GM23338 (cell line): ENCODE results near the gene CSNK1G1. TPM values are rescaled to one million over a fixed set of nuclear protein-coding genes. Genes with fewer than 3 reads are reported as not detected.

ENCODE experiments used
- ATAC-seq: fragments of 200-7000 bp; cut with Tn5 transposase; 3 replicates; pipeline ENCODE4 v1.9.1; 2020
- DNase-seq: peaks from one replicate; pipeline ENCODE4 v3.0.0-alpha.2; 2015; ENCODE audit warnings: low spot score
- H2AFZ ChIP-seq: fragments of 200-600 bp; sonication (generic); 2 replicates; pipeline ENCODE4 v1.8.0; 2016; ENCODE audit warnings: antibody characterized with exemption, mild to moderate bottlenecking, moderate library complexity
- H3F3A ChIP-seq: fragments of 200-600 bp; sonication (generic); replicated peaks from 2 replicates; pipeline ENCODE4 v1.8.0; 2017; ENCODE audit warnings: antibody characterized with exemption, mixed run types, low read depth
- H3K27ac ChIP-seq: fragments of 200-600 bp; sonication (generic); 2 replicates; pipeline ENCODE4 v1.6.1; 2016; ENCODE audit warnings: low read depth
- H3K27me3 ChIP-seq: fragments of 200-600 bp; sonication (generic); 2 replicates; pipeline ENCODE4 v1.8.0; 2016; ENCODE audit warnings: mild to moderate bottlenecking, mixed run types, moderate library complexity; ENCODE audit not compliant: insufficient read depth
- H3K36me3 ChIP-seq: fragments of 200-600 bp; sonication (generic); 2 replicates; pipeline ENCODE4 v1.8.0; 2016; ENCODE audit warnings: mild to moderate bottlenecking; ENCODE audit not compliant: insufficient read depth
- H3K4me1 ChIP-seq: fragments of 200-600 bp; sonication (generic); 2 replicates; pipeline ENCODE4 v1.8.0; 2016; ENCODE audit warnings: mild to moderate bottlenecking, moderate library complexity; ENCODE audit not compliant: insufficient read depth
- H3K4me2 ChIP-seq: fragments of 200-600 bp; sonication (generic); 2 replicates; pipeline ENCODE4 v1.7.1; 2017; ENCODE audit warnings: mixed run types
- H3K4me3 ChIP-seq: fragments of 200-600 bp; sonication (generic); 2 replicates; pipeline ENCODE4 v1.6.1; 2016; ENCODE audit warnings: mixed run types
- H3K79me2 ChIP-seq: fragments of 200-600 bp; sonication (generic); replicated peaks from 2 replicates; pipeline ENCODE4 v1.8.0; 2017; ENCODE audit warnings: mild to moderate bottlenecking; ENCODE audit not compliant: insufficient read depth
- H3K9me2 ChIP-seq: fragments of 200-600 bp; sonication (generic); 2 replicates; pipeline ENCODE4 v1.8.0; 2017; ENCODE audit not compliant: insufficient read depth
- H4K20me1 ChIP-seq: fragments of 200-600 bp; sonication (generic); replicated peaks from 2 replicates; pipeline ENCODE4 v1.8.0; 2017; ENCODE audit warnings: mild to moderate bottlenecking; ENCODE audit not compliant: insufficient read depth
- H3K27ac Mint-ChIP-seq: 2 replicates; pipeline ENCODE4 v1.8.0; 2020; ENCODE audit warnings: inconsistent platforms, mild to moderate bottlenecking, moderate library complexity, mixed read lengths
- H3K27me3 Mint-ChIP-seq: 3 replicates; pipeline ENCODE4 v1.8.0; 2022; ENCODE audit warnings: low read depth, mild to moderate bottlenecking, moderate library complexity, mixed read lengths, inconsistent platforms; ENCODE audit not compliant: insufficient read depth, poor library complexity
- H3K36me3 Mint-ChIP-seq: 3 replicates; pipeline ENCODE4 v1.8.0; 2021; ENCODE audit warnings: low read depth, mild to moderate bottlenecking, inconsistent platforms, moderate library complexity, mixed read lengths
- H3K4me1 Mint-ChIP-seq: 3 replicates; pipeline ENCODE4 v1.8.0; 2020; ENCODE audit warnings: mild to moderate bottlenecking, inconsistent platforms, mixed read lengths
- H3K4me3 Mint-ChIP-seq: 3 replicates; pipeline ENCODE4 v1.8.0; 2021; ENCODE audit warnings: moderate library complexity, mild to moderate bottlenecking, inconsistent platforms, mixed read lengths
- H3K9me3 Mint-ChIP-seq: 3 replicates; pipeline ENCODE4 v1.8.0; 2020; ENCODE audit warnings: moderate library complexity, mild to moderate bottlenecking, inconsistent platforms, mixed read lengths
- CREB1 ChIP-seq: fragments of 250-450 bp; sonication (Bioruptor Pico); IDR thresholded peaks from 2 replicates; pipeline ENCODE4 v1.5.0; 2020; ENCODE audit warnings: low read depth, mild to moderate bottlenecking, moderate library complexity
- CTCF ChIP-seq, 2 experiments: fragments of 200-600 bp in 1 of 2; sonication (generic) in 1 of 2; conservative IDR thresholded peaks; 2 replicates each; pipeline versions ENCODE4 v1.5.1 to v1.6.1; 2016 to 2017; ENCODE audit warnings: antibody characterized with exemption in 2 of 2, low read depth in 2 of 2, mild to moderate bottlenecking in 2 of 2, moderate library complexity in 1 of 2
- EZH2 ChIP-seq: fragments of 200-600 bp; sonication (generic); IDR thresholded peaks from one replicate; pipeline ENCODE4 v1.8.0; 2017; ENCODE audit warnings: antibody characterized with exemption, mild to moderate bottlenecking, low read depth; ENCODE audit not compliant: unreplicated experiment
- EZH2phosphoT487 ChIP-seq: fragments of 200-600 bp; sonication (generic); IDR thresholded peaks from one replicate; pipeline ENCODE4 v1.8.1; 2018; ENCODE audit warnings: antibody characterized with exemption; ENCODE audit not compliant: unreplicated experiment
- JUNB ChIP-seq: IDR thresholded peaks from one replicate; pipeline ENCODE4 v1.6.1; 2016; ENCODE audit warnings: antibody characterized with exemption; ENCODE audit not compliant: unreplicated experiment
- NANOG ChIP-seq: IDR thresholded peaks from 2 replicates; pipeline ENCODE4 v1.6.1; 2016; ENCODE audit warnings: antibody characterized with exemption, borderline replicate concordance
- POLR2AphosphoS5 ChIP-seq: IDR thresholded peaks from 2 replicates; pipeline ENCODE4 v1.6.1; 2016; ENCODE audit warnings: antibody characterized with exemption, low read depth
- STAT1 ChIP-seq: IDR thresholded peaks from one replicate; pipeline ENCODE4 v1.6.1; 2016; ENCODE audit warnings: antibody characterized with exemption; ENCODE audit not compliant: unreplicated experiment
- ZNF114 ChIP-seq: fragments of 250-450 bp; sonication (Bioruptor Pico); IDR thresholded peaks from 2 replicates; pipeline ENCODE4 v1.5.0; 2020; ENCODE audit warnings: mild to moderate bottlenecking, moderate library complexity
- ZNF331 ChIP-seq: fragments of 250-450 bp; sonication (Bioruptor Pico); IDR thresholded peaks from 2 replicates; pipeline ENCODE4 v1.5.0; 2020; ENCODE audit warnings: low read depth, mild to moderate bottlenecking, moderate library complexity
- ZNF462 ChIP-seq: fragments of 250-450 bp; sonication (Bioruptor Pico); IDR thresholded peaks from 2 replicates; pipeline ENCODE4 v1.5.0; 2020; ENCODE audit warnings: mild to moderate bottlenecking, moderate library complexity
- polyA plus RNA-seq: library from polyadenylated mRNA; unstranded; fragments of >200 nt; fragmentation: Nextera tagmentation; extraction: Ambion mirVana; gene quantifications from 2 replicates; pipeline ENCODE4 v1.2.1, GENCODE V29; 2016
- total RNA-seq: library from RNA; depleted of rRNA; stranded (reverse); fragments of >200 nt; shearing (Covaris generic); gene quantifications from 2 replicates; pipeline ENCODE4 v1.2.3, GENCODE V29; 2014
- TF ChIP-seq, protein P1 (sequence below): IDR thresholded peaks from one replicate; pipeline ENCODE4 v1.6.1; 2018; ENCODE audit warnings: antibody characterized with exemption; ENCODE audit not compliant: unreplicated experiment
- TF ChIP-seq, protein P2 (sequence below): IDR thresholded peaks from 2 replicates; pipeline ENCODE4 v1.6.1; 2016; ENCODE audit warnings: antibody characterized with exemption

Gene CSNK1G1
- total and polyA plus RNA-seq, 2 experiments from 2014 or later, result 9.3 to 13.4 TPM

GRCh38 chr15:64224511-64224910 is 131.5 kb downstream of the CSNK1G1 start:
- Mint-ChIP-seq H3K4me3 (no peak overlapping the region), H3K27me3 (no peaks in the 10 kb centered on the region), H3K36me3 (peaks cover 13% of the 10 kb centered on the region), H3K27ac (no peak overlapping the region), H3K4me1 (no peaks in the 10 kb centered on the region), H3K9me3 (peaks cover 10% of the 10 kb centered on the region; the same call in 2 of the 3 replicates)
- Histone ChIP-seq H3K4me1 (no peaks in the 10 kb centered on the region), H3F3A (no peaks in the 10 kb centered on the region), H4K20me1 (no peaks in the 10 kb centered on the region), H3K36me3 (no peaks in the 10 kb centered on the region), H3K27ac (no peak overlapping the region), H3K27me3 (no peaks in the 10 kb centered on the region), H3K4me3 (no peak overlapping the region), H3K9me2 (no peaks in the 10 kb centered on the region), H2AFZ (no peak overlapping the region), H3K4me2 (no peak overlapping the region), H3K79me2 (no peaks in the 10 kb centered on the region)
- DNase-seq (no peak), ATAC-seq (no peak)
- no peak for TF ChIP-seq ZNF114 (CRISPR knock-in tag)
- TF ChIP-seq, protein P1, sequence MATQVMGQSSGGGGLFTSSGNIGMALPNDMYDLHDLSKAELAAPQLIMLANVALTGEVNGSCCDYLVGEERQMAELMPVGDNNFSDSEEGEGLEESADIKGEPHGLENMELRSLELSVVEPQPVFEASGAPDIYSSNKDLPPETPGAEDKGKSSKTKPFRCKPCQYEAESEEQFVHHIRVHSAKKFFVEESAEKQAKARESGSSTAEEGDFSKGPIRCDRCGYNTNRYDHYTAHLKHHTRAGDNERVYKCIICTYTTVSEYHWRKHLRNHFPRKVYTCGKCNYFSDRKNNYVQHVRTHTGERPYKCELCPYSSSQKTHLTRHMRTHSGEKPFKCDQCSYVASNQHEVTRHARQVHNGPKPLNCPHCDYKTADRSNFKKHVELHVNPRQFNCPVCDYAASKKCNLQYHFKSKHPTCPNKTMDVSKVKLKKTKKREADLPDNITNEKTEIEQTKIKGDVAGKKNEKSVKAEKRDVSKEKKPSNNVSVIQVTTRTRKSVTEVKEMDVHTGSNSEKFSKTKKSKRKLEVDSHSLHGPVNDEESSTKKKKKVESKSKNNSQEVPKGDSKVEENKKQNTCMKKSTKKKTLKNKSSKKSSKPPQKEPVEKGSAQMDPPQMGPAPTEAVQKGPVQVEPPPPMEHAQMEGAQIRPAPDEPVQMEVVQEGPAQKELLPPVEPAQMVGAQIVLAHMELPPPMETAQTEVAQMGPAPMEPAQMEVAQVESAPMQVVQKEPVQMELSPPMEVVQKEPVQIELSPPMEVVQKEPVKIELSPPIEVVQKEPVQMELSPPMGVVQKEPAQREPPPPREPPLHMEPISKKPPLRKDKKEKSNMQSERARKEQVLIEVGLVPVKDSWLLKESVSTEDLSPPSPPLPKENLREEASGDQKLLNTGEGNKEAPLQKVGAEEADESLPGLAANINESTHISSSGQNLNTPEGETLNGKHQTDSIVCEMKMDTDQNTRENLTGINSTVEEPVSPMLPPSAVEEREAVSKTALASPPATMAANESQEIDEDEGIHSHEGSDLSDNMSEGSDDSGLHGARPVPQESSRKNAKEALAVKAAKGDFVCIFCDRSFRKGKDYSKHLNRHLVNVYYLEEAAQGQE, result no peak
- TF ChIP-seq CREB1 (CRISPR knock-in tag), result no peak
- no peak for TF ChIP-seq ZNF331 (CRISPR knock-in tag)
- no peak for TF ChIP-seq CTCF (conservative IDR thresholded peaks at IDR 0.05; ENCODE audit: low read depth in 2 of 2)
- TF ChIP-seq JUNB, result no peak
- TF ChIP-seq NANOG, result no peak
- no peak for TF ChIP-seq POLR2AphosphoS5
- TF ChIP-seq EZH2, result no peak
- no peak for TF ChIP-seq EZH2phosphoT487
- no peak for TF ChIP-seq STAT1
- TF ChIP-seq, protein P2, sequence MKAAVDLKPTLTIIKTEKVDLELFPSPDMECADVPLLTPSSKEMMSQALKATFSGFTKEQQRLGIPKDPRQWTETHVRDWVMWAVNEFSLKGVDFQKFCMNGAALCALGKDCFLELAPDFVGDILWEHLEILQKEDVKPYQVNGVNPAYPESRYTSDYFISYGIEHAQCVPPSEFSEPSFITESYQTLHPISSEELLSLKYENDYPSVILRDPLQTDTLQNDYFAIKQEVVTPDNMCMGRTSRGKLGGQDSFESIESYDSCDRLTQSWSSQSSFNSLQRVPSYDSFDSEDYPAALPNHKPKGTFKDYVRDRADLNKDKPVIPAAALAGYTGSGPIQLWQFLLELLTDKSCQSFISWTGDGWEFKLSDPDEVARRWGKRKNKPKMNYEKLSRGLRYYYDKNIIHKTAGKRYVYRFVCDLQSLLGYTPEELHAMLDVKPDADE, result no peak
- TF ChIP-seq ZNF462 (CRISPR knock-in tag), result no peak
